AG08395 (cell line): ENCODE measurements around the gene DLX4.

Experiments
- DNase-seq: peaks from one replicate; pipeline ENCODE4 v3.0.0; 2012; ENCODE audit warnings: mixed read lengths, low spot score

The DLX4 gene

DNA sequence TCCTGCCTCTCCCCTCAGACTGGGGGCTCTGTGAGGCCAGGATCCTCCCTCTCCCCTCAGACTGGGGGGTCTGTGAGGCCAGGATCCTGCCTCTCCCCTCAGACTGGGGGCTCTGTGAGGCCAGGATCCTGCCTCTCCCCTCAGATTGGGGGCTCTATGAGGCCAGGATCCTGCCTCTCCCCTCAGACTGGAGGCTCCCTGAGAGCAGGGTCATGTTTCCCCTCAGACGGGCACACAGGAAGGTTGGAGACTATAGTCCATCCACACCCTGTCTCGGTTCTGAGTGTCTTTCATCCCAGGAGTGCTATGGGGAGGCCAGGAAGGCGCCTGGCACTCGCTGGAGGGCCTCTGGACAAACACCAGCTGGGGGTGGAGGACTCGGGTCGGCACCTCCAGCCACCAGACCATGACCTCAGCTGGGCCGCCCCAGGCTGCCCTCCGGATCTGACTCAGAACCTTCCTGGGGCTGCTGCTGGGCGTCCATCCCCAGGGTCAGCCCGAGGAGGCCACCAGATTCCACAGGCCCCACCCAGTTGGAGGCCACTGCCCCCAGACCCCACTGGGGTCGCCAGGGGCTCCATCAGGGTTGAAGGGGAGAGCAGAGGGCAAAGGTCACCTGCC, 21.9 kb upstream of the DLX4 start:
- no peak for DNase-seq

DNA sequence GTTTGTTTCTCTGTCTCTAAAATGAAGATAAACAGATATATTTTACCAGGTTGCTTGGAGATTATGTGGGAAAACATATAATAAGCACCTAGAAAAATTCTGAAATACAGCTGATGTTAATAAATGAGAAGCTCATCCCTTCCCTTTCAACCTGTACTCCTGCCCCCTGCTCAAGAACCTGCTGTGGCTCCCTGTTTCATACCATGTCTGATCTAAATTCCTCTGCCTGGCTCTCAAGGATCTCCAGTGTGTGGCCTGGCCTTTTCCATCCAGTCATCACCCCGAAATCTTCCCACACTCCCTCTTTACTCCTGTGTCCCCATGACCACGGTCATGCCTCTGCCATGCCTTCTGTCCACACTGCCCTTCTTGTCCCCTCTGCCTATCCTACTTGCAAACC, 19.4 kb upstream of the DLX4 start:
- DNase-seq = no peak

DNA sequence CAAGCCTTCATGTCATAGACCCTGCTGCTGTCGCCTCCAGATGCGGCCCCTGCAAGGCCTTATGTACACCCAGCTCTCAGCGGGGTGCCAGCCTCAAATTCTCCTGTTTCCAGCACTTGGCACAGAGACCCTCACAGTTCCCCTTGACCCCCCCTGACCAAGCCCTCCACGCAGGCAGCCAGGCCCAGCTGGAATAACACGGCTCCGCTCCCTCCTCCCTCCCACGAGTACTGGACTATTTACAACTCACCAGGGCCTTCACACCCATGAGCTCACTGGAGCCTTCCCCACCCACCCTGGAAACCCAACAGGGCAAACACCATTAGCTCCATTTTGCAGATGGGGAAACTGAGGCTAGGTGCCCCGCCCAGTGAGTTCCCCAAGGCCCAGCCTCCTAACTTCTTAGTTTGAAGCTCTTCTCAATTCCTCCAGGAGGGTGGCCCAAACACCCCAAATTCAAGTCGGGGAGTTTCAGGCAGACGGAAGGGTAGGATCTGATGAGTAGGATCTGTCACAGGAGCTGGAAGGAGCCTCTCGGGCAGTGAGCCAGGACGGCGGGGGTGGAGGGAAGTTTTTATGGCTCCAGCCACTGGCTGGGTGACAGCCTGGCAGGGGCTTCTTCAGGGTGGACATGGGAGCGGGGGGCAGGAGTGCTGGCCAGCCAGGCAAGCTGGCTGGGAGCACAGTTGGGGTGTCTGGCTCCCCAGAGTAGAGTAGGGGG, 17.5 kb upstream of the DLX4 start:
- no peak for DNase-seq

DNA sequence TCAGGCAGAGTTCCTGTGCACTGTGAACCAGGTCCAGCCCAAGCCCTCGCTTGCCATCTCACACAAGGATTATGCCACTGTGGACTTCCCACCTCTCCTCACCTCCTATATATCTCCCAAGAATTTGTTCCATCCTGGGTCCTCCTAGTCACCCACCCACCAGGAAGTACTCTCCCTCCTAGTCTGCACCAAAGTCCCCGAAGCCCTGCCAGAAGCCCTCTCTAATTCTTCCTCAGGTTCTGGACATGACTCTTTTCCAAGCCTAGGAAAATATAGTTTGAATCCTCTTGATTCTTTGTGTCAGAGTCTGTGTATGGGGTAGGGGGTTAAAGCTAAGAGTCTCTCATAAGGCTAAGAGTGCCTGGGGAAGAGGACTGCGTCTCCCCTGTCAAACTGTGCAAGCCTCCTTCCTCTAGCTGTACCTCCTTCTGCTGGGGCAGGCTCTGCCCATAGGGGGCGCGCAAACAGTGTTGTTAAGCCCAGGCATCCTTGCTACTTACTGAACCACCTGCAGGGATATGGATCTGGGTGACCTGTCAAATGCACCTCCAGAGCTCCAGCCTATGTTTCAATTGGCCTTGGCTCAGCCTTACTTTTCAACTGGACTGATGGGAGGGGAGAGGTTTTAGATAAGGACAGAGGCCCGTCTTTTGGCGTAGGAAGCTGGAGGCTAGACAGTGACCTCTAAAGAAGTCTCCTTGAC, 16.6 kb upstream of the DLX4 start:
- DNase-seq = peak; percentile 83

DNA sequence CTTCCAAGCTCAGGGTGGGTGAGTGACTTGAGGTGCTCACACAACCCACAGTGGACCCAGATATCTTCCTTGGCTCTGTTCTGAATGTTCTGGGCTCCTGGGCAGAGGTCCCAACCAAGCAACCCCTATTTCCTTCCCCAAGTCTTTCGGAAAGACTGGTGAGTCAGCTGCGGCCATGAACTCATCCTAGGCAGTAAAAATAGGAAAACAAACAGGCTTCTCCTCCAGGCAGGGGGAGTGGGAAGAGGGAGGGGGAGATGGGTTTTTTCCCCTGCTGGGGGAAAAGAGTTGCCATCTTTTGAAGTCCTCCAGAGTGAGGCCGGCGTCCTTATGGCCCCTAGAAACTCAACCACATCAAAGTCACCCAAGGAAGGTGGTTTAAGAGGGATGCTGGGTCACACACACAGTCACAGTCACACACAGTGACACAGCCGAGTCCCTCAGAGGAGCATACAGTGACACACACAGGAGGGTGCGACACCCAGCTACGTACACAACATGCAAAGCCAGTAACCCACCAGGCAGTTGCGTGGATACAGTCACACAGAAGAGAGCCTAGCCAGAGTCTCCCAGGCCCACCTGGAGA, 16.0 kb upstream of the DLX4 start:
- no peak for DNase-seq

DNA sequence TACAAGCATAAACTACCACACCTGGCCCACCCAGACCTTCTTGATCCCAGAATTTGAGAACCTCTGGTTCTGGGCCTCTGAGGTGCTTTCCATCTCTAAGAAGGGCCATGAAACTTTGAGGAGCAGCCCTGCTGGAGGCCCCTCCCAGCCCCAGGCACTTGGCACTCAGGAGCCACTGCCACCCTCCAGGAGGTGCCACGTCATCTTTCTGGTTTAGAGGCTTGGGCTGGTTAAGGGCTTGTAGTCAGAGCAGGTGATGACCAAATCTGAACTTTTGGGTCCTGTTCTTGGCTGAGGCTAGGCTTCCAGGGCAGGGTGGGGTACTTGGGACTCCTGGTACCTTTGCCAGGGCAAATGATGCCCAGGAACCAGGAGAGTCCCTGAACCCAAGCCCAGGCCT, 13.8 kb upstream of the DLX4 start:
- no peak for DNase-seq

DNA sequence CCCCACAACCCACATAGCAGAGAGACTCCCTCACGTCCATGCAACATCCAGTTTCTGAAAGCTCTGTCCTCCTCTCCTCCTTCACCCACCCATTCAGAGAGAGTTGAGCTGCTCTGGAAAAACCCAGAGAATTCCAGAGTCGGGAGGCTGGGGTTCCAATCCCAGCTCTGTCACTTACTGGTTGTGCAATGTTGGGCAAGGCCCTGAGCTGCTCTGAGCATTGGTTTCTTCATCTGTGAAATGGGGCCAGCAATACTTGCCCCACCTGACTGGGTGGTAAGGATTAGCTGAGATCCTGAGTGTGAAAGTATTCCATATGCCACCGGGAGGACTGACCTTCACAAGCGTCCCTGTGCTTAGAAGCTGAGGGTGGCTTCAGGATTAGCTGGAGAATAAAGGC, 12.2 kb upstream of the DLX4 start:
- no peak for DNase-seq

DNA sequence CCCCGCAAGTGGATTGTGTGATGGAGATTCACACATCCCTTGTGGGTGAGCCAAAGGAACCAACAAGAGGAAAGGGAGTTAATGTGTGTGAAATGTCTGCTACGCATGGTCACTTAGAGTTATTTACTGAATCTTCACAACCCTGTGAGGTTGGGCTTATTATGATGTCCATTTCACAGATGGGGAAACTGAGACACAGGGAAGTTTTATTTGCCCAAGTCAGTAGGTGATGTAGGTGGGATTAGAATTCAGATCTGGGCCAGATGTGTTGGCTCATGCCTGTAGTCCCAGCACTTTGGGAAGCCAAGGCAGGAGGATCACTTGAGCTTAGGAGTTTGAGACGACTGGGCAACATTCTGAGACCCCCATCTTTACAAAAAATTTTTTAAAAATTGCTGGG, 11.6 kb upstream of the DLX4 start:
- no peak for DNase-seq

DNA sequence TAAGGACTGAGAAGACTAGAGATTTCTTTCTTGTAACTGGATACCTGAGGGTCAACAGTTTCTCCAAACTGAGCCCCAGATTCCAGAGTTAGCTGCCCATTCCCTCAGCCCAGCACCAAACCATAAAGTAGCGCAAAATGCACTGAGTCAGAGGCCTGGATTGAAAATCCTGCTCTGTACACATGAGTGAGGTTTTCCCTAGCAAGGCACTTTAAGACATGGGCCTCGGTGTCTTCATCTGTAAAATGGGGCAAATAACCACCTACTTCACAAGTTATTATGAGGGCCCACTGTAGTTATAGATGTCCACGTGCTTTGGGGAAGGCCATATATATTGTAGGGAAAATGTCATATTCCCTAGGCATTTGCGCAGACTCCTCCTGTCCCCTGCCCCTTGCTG, 10.3 kb upstream of the DLX4 start:
- DNase-seq = no peak

DNA sequence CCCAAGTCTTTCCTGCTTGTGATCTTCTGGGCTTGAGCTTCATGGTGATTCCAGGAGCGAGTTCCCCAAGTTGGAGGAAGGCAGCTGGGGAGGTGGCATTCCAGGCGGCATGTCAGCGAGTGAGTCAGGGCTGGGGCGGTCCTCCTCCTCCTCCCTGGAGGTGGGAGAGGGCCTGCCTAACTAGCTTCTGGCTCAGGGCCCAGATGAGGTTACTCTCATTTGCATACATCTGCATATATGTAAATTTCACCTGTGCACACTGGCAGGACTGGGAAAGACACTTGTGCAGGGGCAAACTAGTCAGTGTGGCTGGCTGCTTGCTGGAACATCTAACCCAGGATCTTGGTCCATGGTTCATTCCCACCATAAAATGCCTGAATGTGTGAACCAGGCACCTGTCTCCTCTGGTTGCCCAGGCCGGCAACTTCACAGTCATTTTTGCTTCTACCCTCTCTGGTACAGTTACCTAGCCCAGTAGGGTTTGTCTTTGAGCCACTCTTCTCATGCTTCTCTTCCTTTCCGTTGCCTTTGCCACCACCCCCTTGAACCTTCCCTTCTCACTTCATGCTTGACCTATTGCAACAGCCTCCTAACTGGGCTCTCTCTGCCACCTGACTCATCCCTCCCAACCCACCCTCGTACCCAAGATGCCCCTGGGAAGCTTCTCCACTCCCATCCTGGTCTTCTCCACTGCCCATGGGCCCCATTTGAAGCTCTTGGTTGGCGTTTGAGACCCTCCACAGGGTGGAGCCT, 9.6 kb upstream of the DLX4 start:
- no peak for DNase-seq

DNA sequence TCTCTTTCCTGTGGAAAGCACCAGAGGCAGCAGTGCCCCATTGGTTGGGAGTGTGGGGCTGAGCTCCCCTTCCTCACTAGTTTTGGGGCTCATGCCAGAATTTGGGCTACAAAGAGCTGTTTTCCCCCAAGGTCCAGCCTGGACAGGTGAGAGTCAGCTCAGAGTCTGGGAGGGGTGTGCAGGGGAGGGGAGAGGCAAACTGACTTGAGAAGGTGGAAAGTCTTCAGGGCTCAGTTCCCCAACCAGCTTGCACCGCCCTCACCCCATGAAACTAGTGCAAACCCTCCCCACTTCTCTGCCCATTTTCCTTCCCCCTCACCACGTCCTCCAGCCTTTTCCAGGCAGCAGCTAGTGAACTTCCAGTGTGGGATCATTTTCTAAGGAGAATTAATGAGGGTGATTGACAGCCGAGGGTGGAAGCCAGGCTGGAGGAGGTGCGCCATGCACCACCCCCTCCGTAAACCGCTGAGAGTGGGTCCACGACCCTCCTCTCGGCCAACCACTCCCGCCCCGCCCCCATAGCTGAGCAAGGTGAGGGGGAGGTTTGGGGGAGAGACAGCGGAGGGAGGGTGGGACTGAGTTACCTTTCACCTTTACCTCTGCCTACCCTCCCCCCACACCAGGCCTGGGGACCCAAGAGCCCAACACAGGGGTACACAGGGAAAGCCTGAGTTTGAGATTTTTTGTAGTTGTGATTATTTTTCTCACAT, 6.2 kb upstream of the DLX4 start:
- no peak for DNase-seq

DNA sequence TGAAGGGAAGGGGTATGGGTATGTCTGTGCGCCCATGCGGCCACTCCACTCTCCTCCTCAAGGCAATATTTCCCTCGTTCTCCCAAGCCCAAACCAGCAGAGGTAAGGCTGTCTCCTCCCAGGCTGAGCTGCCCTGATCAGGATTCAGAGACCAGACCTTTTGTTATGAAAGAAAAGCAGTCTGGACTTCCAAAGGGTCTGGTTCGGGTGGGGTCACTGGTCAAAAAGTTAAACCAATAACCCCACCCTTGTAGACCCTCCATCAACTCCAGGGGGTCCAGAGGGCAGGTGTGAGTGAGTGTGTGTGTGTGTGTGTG, 5.7 kb upstream of the DLX4 start:
- DNase-seq = no peak

DNA sequence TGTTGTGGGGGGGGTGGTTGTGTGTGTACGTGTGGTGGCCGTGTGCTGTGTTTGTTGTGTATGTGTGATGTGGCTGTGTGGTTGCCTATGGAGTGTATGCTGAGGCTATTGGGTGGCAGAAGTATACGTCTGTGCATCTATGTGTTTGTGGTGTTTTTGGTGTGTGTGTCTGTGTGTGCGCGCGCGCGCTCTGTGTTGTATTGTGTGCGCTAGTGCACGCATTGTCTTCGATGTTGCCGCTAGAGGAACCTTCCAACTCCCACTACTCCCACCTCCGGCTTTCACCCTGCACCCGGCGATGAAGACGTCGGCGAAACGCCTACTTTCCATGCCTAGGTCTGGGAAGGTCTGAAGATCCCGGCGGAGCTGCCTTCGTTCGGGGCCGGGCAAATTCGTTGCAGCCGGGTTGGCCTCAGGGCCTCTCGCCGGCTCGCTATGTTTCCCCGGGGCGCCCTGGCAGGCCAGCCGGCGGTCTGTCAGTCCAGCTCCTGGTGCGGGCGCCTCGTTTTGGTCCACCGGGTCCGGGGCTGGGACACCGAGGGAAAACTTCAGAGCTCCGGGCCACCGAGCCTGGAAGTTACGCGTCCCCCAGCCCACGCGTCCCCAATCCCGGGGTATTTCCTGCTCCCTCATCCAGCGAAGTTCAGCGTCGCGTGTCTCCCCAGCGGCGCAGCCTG, 5.2 kb upstream of the DLX4 start:
- DNase-seq = no peak

DNA sequence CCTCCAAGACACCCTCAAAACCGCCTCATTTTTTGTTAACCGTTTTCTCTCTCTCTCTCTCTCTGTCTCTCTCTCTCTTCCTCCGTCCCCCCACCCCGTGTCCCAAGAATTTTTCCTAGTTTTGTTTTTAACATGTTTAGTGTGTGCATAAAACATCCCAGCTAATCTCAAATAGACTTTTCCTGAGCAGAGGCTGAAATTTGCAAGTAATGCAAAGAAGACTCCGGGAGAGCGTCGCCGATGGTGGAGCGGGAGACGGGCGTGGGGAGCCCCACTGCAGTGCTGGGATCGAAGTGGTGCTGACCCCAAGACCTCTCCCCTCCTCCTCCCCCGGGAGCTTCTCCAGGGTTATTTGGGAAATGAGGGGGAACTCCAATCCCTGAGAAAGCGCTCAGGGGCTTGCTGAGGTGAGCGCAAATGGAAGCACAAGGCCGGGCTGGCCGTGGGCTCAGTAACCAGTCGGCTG, 4.7 kb upstream of the DLX4 start:
- DNase-seq = no peak

DNA sequence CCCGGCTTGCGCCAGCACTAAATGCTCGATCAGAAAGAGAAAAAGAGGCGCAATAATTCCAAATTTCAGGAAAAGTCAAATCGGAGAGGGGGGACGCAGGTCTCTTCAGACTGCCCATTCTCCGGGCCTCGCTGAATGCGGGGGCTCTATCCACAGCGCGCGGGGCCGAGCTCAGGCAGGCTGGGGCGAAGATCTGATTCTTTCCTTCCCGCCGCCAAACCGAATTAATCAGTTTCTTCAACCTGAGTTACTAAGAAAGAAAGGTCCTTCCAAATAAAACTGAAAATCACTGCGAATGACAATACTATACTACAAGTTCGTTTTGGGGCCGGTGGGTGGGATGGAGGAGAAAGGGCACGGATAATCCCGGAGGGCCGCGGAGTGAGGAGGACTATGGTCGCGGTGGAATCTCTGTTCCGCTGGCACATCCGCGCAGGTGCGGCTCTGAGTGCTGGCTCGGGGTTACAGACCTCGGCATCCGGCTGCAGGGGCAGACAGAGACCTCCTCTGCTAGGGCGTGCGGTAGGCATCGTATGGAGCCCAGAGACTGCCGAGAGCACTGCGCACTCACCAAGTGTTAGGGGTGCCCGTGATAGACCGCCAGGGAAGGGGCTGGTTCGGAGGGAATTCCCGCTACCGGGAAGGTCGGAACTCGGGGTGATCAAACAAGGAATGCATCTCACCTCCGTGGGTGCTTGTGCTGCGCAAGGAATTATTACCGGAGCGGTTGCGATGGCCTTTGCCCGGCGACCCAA, 4.0 kb upstream of the DLX4 start:
- DNase-seq = no peak

DNA sequence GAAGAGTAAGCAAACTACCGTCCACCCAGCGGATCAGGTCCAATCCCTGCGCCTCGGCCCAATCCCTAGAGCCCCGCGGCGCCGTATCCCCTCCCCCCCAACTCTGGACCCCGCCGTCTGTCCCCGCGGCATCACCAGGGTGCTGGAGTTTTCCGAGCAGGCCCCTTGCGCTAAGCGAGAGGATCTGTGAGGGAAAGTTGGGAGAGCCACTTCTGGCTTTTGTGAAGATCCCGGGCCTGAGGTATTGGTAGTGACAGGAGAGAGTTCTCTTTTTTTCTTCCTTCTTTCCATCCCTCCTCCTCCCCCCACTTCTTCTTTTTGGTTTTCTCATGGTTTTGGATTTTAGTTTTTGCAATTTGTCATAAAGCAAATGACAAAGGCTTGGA, 3.5 kb upstream of the DLX4 start:
- no peak for DNase-seq

DNA sequence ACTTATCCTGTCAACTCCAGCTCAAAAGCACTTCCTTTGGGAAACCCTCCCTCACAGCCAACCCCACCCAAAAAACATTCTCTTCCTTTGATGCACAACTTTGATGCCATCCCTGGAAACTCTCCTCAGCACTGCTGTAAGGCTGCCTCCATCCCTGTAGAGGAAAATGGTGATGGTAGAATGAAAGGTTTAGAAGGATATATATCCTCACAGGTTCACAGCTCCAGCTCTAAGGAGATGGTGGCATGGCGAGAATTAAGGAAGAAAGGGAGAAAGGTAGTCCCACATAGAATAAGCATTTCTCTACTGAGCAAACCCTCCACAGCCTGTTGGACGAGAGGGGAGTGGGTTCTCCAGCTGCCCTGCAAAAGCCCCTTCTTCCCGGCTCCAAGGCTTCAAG, 2.2 kb upstream of the DLX4 start:
- no peak for DNase-seq

DNA sequence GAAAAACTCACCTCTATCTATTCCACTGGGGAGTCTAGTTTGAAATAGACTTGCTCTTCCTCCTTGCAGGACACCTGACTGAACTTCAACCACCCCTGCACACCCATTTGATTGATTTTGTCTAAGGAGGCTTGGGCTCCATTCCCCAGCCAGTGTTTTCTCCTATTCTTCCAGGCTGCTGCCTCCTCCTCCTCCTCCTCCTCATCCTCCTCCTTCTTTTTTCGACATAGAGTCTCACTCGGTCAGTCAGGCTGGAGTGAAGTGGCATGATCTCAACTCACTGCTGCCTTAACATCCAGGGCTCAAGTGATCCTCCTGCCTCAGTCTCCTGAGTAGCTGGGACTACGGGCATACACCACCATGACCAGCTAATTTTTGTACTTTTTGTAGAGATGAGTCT, 1.8 kb upstream of the DLX4 start:
- no peak for DNase-seq

DNA sequence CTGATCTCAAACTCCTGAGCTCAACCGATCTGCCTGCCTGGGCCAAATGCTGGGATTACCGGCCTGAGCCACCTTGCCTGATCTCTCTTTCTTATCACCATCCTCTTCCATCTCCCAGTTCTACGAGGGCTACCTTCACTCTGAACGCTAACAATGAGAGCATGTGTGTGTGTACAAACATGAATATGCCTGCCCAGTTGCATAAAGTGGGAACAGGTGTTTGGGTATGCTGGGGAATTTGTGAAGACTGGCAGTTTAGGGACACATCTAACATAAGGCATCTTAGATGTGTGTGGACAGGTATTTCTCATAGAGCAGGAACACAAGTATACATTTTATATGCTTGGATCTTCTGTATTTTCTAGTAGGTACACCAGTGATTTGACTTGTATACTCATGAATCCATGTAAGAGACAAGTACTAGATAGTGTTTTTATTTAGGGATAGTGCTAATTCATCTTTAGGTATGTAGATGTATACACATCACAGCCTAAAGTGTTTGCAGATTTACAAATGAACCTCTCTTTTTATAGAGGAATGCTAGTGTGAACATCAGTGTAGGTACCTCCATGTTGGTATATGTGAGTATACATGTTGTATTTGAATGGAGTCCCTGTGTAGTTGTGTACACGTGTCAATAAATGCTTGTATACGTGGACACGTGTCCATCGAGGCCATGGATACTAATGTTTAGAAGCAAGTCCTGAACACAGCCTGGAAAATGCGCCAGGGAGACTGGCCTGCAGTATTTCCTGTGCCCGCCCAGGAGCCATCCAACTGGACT, 1.2 kb upstream of the DLX4 start:
- no peak for DNase-seq
